Thoracic aorta (tissue), 2 donors: Measurements from ENCODE around the gene ODF4. TPM values are rescaled to one million over a fixed set of nuclear protein-coding genes. Genes with fewer than 3 reads are reported as not detected.
"Not testable (repeated sequence)": the region's sequence is repeated elsewhere in the genome, so short reads cannot be mapped to it uniquely, and the experiment has no call there.

ENCODE experiments used
- ATAC-seq: fragments of 150-250 bp; one replicate; pipeline ENCODE4 v1.8.0; 2017; ENCODE audit warnings: low read depth; ENCODE audit not compliant: insufficient number of reproducible peaks, low FRiP score
- DNase-seq: peaks from one replicate; pipeline ENCODE4 v3.0.0-alpha.2; 2020; ENCODE audit warnings: low spot score
- H3K27ac ChIP-seq, 2 donors: fragments of 200-600 bp; sonication (generic); 1 replicate in 1 of 2; 2 replicates in 1 of 2; pipeline ENCODE4 v1.5.1; 2016; ENCODE audit warnings: mild to moderate bottlenecking in 2 of 2, moderate library complexity in 2 of 2
- H3K27me3 ChIP-seq: fragments of 200-600 bp; sonication (generic); replicated peaks from 2 replicates; pipeline ENCODE4 v1.6.0; 2016; ENCODE audit warnings: mild to moderate bottlenecking; ENCODE audit not compliant: insufficient read depth
- H3K36me3 ChIP-seq: fragments of 200-600 bp; sonication (generic); one replicate; pipeline ENCODE4 v1.5.1; 2016
- H3K4me1 ChIP-seq, 2 donors: fragments of 200-600 bp; sonication (generic); 1 replicate in 1 of 2; 2 replicates in 1 of 2; pipeline versions ENCODE4 v1.5.1 to v1.6.0; 2016; ENCODE audit warnings: low read depth in 2 of 2, mild to moderate bottlenecking in 1 of 2; ENCODE audit not compliant: control insufficient read depth in 1 of 2
- H3K4me3 ChIP-seq: fragments of 200-600 bp; sonication (generic); 2 replicates; pipeline ENCODE4 v1.5.1; 2016; ENCODE audit warnings: mild to moderate bottlenecking
- H3K9me3 ChIP-seq: fragments of 200-600 bp; sonication (generic); 2 replicates; pipeline ENCODE4 v1.5.1; 2016
- total RNA-seq, 2 donors: library from RNA; depleted of rRNA; stranded (reverse); fragments of >200 nt; gene quantifications; one replicate each; pipeline versions ENCODE4 v1.1.0 to v1.2.3, GENCODE V29; 2016
- TF ChIP-seq, protein P1 (sequence below): fragments of 200-600 bp; sonication (generic); IDR thresholded peaks from one replicate; pipeline ENCODE4 v1.5.1; 2019; ENCODE audit warnings: antibody characterized with exemption

The ODF4 gene
- total RNA-seq, 2 donors from 2014 or later, result not detected

- Histone ChIP-seq H3K4me1 (no peaks in the 10 kb centered on the region), H3K27me3 (no peaks in the 10 kb centered on the region)
- ATAC-seq, result no peak
Measured at GRCh38 chr17:8337802-8338752, 1.6 kb upstream of the ODF4 start.

GRCh38 chr17:8338753-8339140, 893 bp upstream of the ODF4 start:
- H3K36me3 ChIP-seq, result no peaks in the 10 kb centered on the region
- H3K4me3 ChIP-seq, result peak overlapping the region; percentile 37
- TF ChIP-seq, protein P1, sequence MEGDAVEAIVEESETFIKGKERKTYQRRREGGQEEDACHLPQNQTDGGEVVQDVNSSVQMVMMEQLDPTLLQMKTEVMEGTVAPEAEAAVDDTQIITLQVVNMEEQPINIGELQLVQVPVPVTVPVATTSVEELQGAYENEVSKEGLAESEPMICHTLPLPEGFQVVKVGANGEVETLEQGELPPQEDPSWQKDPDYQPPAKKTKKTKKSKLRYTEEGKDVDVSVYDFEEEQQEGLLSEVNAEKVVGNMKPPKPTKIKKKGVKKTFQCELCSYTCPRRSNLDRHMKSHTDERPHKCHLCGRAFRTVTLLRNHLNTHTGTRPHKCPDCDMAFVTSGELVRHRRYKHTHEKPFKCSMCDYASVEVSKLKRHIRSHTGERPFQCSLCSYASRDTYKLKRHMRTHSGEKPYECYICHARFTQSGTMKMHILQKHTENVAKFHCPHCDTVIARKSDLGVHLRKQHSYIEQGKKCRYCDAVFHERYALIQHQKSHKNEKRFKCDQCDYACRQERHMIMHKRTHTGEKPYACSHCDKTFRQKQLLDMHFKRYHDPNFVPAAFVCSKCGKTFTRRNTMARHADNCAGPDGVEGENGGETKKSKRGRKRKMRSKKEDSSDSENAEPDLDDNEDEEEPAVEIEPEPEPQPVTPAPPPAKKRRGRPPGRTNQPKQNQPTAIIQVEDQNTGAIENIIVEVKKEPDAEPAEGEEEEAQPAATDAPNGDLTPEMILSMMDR, result no peak
- ATAC-seq (no peak), DNase-seq (no peak)
- no peaks in the 10 kb centered on the region for H3K27me3 ChIP-seq
- no peak overlapping the region for H3K27ac ChIP-seq
- no peaks in the 10 kb centered on the region for H3K4me1 ChIP-seq
- H3K9me3 ChIP-seq, result no peaks in the 10 kb centered on the region

More at GRCh38 chr17:8337802-8338752, 1.6 kb upstream of the ODF4 start:
- H3K27ac ChIP-seq, result no peak overlapping the region
- H3K4me3 ChIP-seq, result peak overlapping the region; percentile 37
- H3K36me3 ChIP-seq, result no peaks in the 10 kb centered on the region
- TF ChIP-seq, protein P1, result no peak
- DNase-seq, result no peak
- H3K9me3 ChIP-seq, result no peaks in the 10 kb centered on the region

- TF ChIP-seq, protein P1, result no peak
- Histone ChIP-seq H3K27ac (no peak overlapping the region), H3K4me3 (no peak overlapping the region), H3K9me3 (no peaks in the 10 kb centered on the region), H3K27me3 (no peaks in the 10 kb centered on the region), H3K4me1 (no peaks in the 10 kb centered on the region), H3K36me3 (no peaks in the 10 kb centered on the region)
- DNase-seq (no peak), ATAC-seq (no peak)
Measured at GRCh38 chr17:8341456-8341855, 1.8 kb downstream of the ODF4 start.

DNA sequence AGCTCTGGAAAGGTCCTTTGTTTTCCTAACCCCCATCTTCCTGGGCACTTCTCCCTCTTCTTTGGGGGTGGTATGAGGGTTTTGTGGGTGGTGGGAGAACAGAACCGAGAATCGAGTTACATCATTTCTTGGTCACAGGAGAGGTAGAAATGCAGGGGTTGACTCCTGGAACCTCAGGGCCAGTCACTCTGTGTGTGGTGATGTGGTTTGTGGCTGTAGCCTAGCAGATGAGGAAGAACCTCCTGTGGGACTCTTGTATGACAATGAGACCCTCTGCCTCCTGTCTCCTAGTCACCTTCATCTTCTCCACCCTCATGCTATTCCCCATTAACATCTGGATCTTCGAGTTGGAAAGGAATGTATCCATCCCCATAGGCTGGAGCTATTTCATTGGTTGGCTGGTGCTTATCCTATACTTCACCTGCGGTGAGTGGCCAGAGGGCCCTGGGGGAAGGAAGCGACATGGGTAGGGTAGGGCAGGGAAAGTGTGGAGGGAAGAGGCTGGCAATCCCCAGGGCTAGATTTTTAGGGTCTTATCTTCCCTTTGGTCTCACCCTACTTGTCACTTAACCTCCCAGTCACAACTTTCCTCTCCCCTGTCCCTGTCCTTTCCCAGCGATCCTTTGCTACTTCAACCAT, 5.5 kb downstream of the ODF4 start:
- TF ChIP-seq, protein P1, result no peak
- no peak for ATAC-seq
- no peak overlapping the region for H3K27ac ChIP-seq

GRCh38 chr17:8345951-8346665, 6.5 kb downstream of the ODF4 start:
- Histone ChIP-seq H3K4me3 (no peak overlapping the region), H3K27me3 (no peaks in the 10 kb centered on the region), H3K4me1 (no peaks in the 10 kb centered on the region), H3K27ac (no peak overlapping the region), H3K36me3 (no peaks in the 10 kb centered on the region), H3K9me3 (no peaks in the 10 kb centered on the region)
- ATAC-seq (no peak), DNase-seq (no peak)
- TF ChIP-seq, protein P1, result no peak

More for the DNA sequence above, 5.5 kb downstream of the ODF4 start:
- H3K9me3 ChIP-seq, result no peaks in the 10 kb centered on the region
- H3K4me1 ChIP-seq, result no peaks in the 10 kb centered on the region
- H3K4me3 ChIP-seq, result no peak overlapping the region
- H3K27me3 ChIP-seq, result no peaks in the 10 kb centered on the region
- no peaks in the 10 kb centered on the region for H3K36me3 ChIP-seq
- no peak for DNase-seq

GRCh38 chr17:8347001-8347400, 7.4 kb downstream of the ODF4 start:
- H3K4me3 ChIP-seq, H3K36me3 ChIP-seq, DNase-seq, H3K27ac ChIP-seq, H3K27me3 ChIP-seq, H3K4me1 ChIP-seq, ATAC-seq, H3K9me3 ChIP-seq: not testable (repeated sequence)
